ENCODE data around the gene LZTS2.

LZTS2 gene

GRCh38 chr10:101007915-101008822, 8.6 kb downstream of the LZTS2 start:
- Histone ChIP-seq H3K4me3 (ENCODE audit: low read depth, low read length) (no peak overlapping the region), H3K79me2 (ENCODE audit: control insufficient read depth, insufficient read depth, low read length, unreplicated experiment) (peaks cover 7% of the 10 kb centered on the region), H3K4me1 (ENCODE audit: control insufficient read depth, insufficient read depth, low read length, unreplicated experiment) (peaks cover 21% of the 10 kb centered on the region), H2AFZ (ENCODE audit: low read length, unreplicated experiment) (no peak overlapping the region), H3K27me3 (ENCODE audit: insufficient read depth, low read length) (no peaks in the 10 kb centered on the region), H3K27ac (ENCODE audit: low read depth, low read length) (no peak overlapping the region), H3K36me3 (ENCODE audit: insufficient read depth, low read length) (peaks cover 10% of the 10 kb centered on the region)

- H3K79me2 ChIP-seq (ENCODE audit: control insufficient read depth, insufficient read depth, low read length, unreplicated experiment), result peaks cover under 1% of the 10 kb centered on the region
- no peak overlapping the region for H2AFZ ChIP-seq (ENCODE audit: low read length, unreplicated experiment)
- peaks cover 8% of the 10 kb centered on the region; the same call in 1 of the 2 replicates for H3K36me3 ChIP-seq (ENCODE audit: insufficient read depth, low read length)
- H3K27ac ChIP-seq (ENCODE audit: low read depth, low read length), result no peak overlapping the region
- peaks cover 26% of the 10 kb centered on the region for H3K4me1 ChIP-seq (ENCODE audit: control insufficient read depth, insufficient read depth, low read length, unreplicated experiment)
- no peaks in the 10 kb centered on the region for H3K27me3 ChIP-seq (ENCODE audit: insufficient read depth, low read length)
- H3K4me3 ChIP-seq (ENCODE audit: low read depth, low read length), result no peak overlapping the region
Measured at GRCh38 chr10:101008823-101009423, 9.3 kb downstream of the LZTS2 start.

- Histone ChIP-seq H3K79me2 (ENCODE audit: control insufficient read depth, insufficient read depth, low read length, unreplicated experiment) (no peaks in the 10 kb centered on the region), H2AFZ (ENCODE audit: low read length, unreplicated experiment) (no peak overlapping the region), H3K27ac (ENCODE audit: low read depth, low read length) (no peak overlapping the region), H3K27me3 (ENCODE audit: insufficient read depth, low read length) (no peaks in the 10 kb centered on the region), H3K36me3 (ENCODE audit: insufficient read depth, low read length) (peaks cover 8% of the 10 kb centered on the region; the same call in 1 of the 2 replicates), H3K4me1 (ENCODE audit: control insufficient read depth, insufficient read depth, low read length, unreplicated experiment) (peaks cover 35% of the 10 kb centered on the region), H3K4me3 (ENCODE audit: low read depth, low read length) (no peak overlapping the region)
Measured at GRCh38 chr10:101010329-101010728, 10.7 kb downstream of the LZTS2 start.

DNA sequence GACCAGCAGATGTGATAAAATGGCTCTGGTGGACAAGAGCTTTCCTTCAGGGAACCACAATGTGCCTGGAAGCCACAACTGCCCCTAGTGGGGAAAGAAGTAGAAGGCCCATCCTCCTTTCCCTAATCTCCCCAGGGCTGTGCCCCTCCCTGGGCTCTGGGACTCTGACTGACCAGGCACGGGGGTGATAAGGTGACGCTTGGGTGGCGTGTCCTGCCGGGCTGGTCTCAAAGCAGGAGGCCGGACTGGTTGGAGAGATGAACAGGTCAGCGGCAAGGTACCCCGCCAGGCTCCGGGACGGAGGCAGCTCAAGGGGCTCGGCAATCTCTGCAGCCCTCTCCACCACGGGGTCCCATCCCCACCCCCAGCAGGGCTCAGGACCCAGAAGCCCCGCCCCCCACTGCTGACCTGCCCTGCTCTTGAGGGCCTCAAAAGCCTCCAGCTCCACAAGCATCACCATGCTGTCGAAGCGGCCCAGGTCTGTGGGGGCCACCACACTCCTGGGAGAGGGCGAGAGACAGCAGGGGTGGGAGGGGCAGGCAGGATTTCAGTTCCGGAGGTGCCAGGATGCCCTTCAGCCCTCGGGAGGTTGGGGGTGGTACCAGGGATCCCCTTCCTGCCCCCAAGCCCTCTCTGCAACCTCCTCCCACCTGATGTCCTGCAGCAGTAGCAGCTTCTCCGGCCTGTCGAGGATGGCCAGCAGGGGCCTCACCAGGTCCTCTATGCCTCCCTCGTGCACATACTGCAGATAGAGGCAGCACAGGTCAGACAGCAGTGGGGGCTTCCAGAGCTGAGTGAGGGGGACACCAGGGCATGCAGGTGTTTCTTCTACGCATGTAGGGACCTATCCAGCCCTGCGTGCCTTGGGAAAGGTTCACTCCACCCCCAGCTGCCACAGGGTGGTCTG, 12.2 kb downstream of the LZTS2 start:
- Histone ChIP-seq H2AFZ (ENCODE audit: low read length, unreplicated experiment) (no peak overlapping the region), H3K27me3 (ENCODE audit: insufficient read depth, low read length) (no peaks in the 10 kb centered on the region), H3K4me1 (ENCODE audit: control insufficient read depth, insufficient read depth, low read length, unreplicated experiment) (peaks cover 37% of the 10 kb centered on the region), H3K4me3 (ENCODE audit: low read depth, low read length) (no peak overlapping the region), H3K36me3 (ENCODE audit: insufficient read depth, low read length) (no peaks in the 10 kb centered on the region), H3K79me2 (ENCODE audit: control insufficient read depth, insufficient read depth, low read length, unreplicated experiment) (no peaks in the 10 kb centered on the region), H3K27ac (ENCODE audit: low read depth, low read length) (no peak overlapping the region)

- Histone ChIP-seq H3K27me3 (ENCODE audit: insufficient read depth, low read length) (no peaks in the 10 kb centered on the region), H3K4me1 (ENCODE audit: control insufficient read depth, insufficient read depth, low read length, unreplicated experiment) (peaks cover 29% of the 10 kb centered on the region), H3K79me2 (ENCODE audit: control insufficient read depth, insufficient read depth, low read length, unreplicated experiment) (no peaks in the 10 kb centered on the region), H3K4me3 (ENCODE audit: low read depth, low read length) (no peak overlapping the region), H3K27ac (ENCODE audit: low read depth, low read length) (peak overlapping the region; percentile 8; the same call in 1 of the 2 replicates), H2AFZ (ENCODE audit: low read length, unreplicated experiment) (no peak overlapping the region), H3K36me3 (ENCODE audit: insufficient read depth, low read length) (no peaks in the 10 kb centered on the region)
Measured at GRCh38 chr10:101012525-101013364, 13.1 kb downstream of the LZTS2 start.

- Histone ChIP-seq H3K4me1 (ENCODE audit: control insufficient read depth, insufficient read depth, low read length, unreplicated experiment) (peaks cover 23% of the 10 kb centered on the region), H3K4me3 (ENCODE audit: low read depth, low read length) (no peak overlapping the region), H3K27ac (ENCODE audit: low read depth, low read length) (peak overlapping the region; percentile 8; the same call in 1 of the 2 replicates), H3K79me2 (ENCODE audit: control insufficient read depth, insufficient read depth, low read length, unreplicated experiment) (no peaks in the 10 kb centered on the region), H2AFZ (ENCODE audit: low read length, unreplicated experiment) (no peak overlapping the region), H3K27me3 (ENCODE audit: insufficient read depth, low read length) (no peaks in the 10 kb centered on the region), H3K36me3 (ENCODE audit: insufficient read depth, low read length) (no peaks in the 10 kb centered on the region)
Measured at GRCh38 chr10:101013365-101013825, 13.8 kb downstream of the LZTS2 start.

- H3K79me2 ChIP-seq (ENCODE audit: control insufficient read depth, insufficient read depth, low read length, unreplicated experiment), result no peaks in the 10 kb centered on the region
- H3K4me3 ChIP-seq (ENCODE audit: low read depth, low read length), result no peak overlapping the region
- H3K27me3 ChIP-seq (ENCODE audit: insufficient read depth, low read length), result no peaks in the 10 kb centered on the region
- H3K27ac ChIP-seq (ENCODE audit: low read depth, low read length), result peak overlapping the region; percentile 28; the same call in 1 of the 2 replicates
- no peak overlapping the region for H2AFZ ChIP-seq (ENCODE audit: low read length, unreplicated experiment)
- H3K4me1 ChIP-seq (ENCODE audit: control insufficient read depth, insufficient read depth, low read length, unreplicated experiment), result peaks cover 22% of the 10 kb centered on the region
- no peaks in the 10 kb centered on the region for H3K36me3 ChIP-seq (ENCODE audit: insufficient read depth, low read length)
Measured at GRCh38 chr10:101014230-101014884, 14.7 kb downstream of the LZTS2 start.

GRCh38 chr10:101014966-101015581, 15.5 kb downstream of the LZTS2 start:
- peaks cover 22% of the 10 kb centered on the region for H3K4me1 ChIP-seq (ENCODE audit: control insufficient read depth, insufficient read depth, low read length, unreplicated experiment)
- H3K79me2 ChIP-seq (ENCODE audit: control insufficient read depth, insufficient read depth, low read length, unreplicated experiment), result no peaks in the 10 kb centered on the region
- no peaks in the 10 kb centered on the region for H3K27me3 ChIP-seq (ENCODE audit: insufficient read depth, low read length)
- no peak overlapping the region for H3K4me3 ChIP-seq (ENCODE audit: low read depth, low read length)
- no peak overlapping the region for H2AFZ ChIP-seq (ENCODE audit: low read length, unreplicated experiment)
- H3K36me3 ChIP-seq (ENCODE audit: insufficient read depth, low read length), result no peaks in the 10 kb centered on the region
- H3K27ac ChIP-seq (ENCODE audit: low read depth, low read length), result peak overlapping the region; percentile 28; the same call in 1 of the 2 replicates

DNA sequence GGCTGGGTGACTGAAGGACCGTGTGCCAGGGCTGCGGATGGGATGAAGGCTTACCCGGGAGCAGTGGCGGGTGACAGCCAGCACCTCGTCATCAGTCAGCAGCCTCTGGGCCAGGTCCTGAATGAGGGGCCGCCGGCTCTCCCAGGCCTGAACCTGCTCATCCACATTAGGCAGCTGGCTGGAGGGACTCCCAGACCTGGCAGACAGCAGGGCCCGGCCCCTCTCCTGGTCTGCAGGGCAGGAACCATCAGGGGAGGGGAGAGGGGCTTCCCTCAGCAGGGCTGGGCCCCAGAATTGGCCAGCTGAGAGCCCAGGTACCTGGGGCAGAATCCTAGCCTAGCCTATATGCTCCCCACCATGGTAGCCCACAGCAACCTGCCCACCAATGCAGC, 16.0 kb downstream of the LZTS2 start:
- Histone ChIP-seq H3K27me3 (ENCODE audit: insufficient read depth, low read length) (no peaks in the 10 kb centered on the region), H3K4me1 (ENCODE audit: control insufficient read depth, insufficient read depth, low read length, unreplicated experiment) (peaks cover 22% of the 10 kb centered on the region), H3K27ac (ENCODE audit: low read depth, low read length) (no peak overlapping the region), H2AFZ (ENCODE audit: low read length, unreplicated experiment) (no peak overlapping the region), H3K36me3 (ENCODE audit: insufficient read depth, low read length) (no peaks in the 10 kb centered on the region), H3K79me2 (ENCODE audit: control insufficient read depth, insufficient read depth, low read length, unreplicated experiment) (no peaks in the 10 kb centered on the region), H3K4me3 (ENCODE audit: low read depth, low read length) (no peak overlapping the region)
